Measurements from ENCODE around the gene NKX3-2.

GRCh38 chr4:13544606-13545393 lies 492 bp upstream of the NKX3-2 start:
- TF ChIP-seq CTCF (IDR thresholded peaks at IDR 0.05) (no peak), EP300 (IDR thresholded peaks at IDR 0.05) (no peak), POLR2A (IDR thresholded peaks at IDR 0.05) (no peak), POLR2AphosphoS5 (IDR thresholded peaks at IDR 0.05) (no peak)
